Neural cell (in vitro differentiated cells): ENCODE results near the gene DDHD1. TPM values are rescaled to one million over a fixed set of nuclear protein-coding genes. Genes with fewer than 3 reads are reported as not detected.

ENCODE experiments used
- H2AFZ ChIP-seq: fragments of 200-600, 300-800 bp; sonication (generic), shearing (Covaris generic); 2 replicates; pipeline ENCODE4 v1.6.0; 2014; ENCODE audit warnings: low read depth, mild to moderate bottlenecking, antibody characterized with exemption, low read length, moderate library complexity
- H3F3A ChIP-seq: fragments of 200-600 bp; shearing (Covaris generic); 2 replicates; pipeline ENCODE4 v1.6.1; 2016; ENCODE audit warnings: mild to moderate bottlenecking, moderate library complexity, mixed read lengths, antibody characterized with exemption, low read length; ENCODE audit not compliant: insufficient read depth, poor library complexity, severe bottlenecking
- H3K27ac ChIP-seq: fragments of 200-600, 300-800 bp; sonication (generic), shearing (Covaris generic); 2 replicates; pipeline ENCODE4 v1.5.1; 2014; ENCODE audit warnings: mild to moderate bottlenecking, low read length, moderate library complexity
- H3K27me3 ChIP-seq: fragments of 300-800, 200-600 bp; sonication (generic), shearing (Covaris generic); 2 replicates; pipeline ENCODE4 v1.6.0; 2014; ENCODE audit warnings: mild to moderate bottlenecking, low read depth, low read length, moderate library complexity; ENCODE audit not compliant: insufficient read depth
- H3K36me3 ChIP-seq: fragments of 300-800, 200-600 bp; sonication (generic), shearing (Covaris generic); 2 replicates; pipeline ENCODE4 v1.5.1; 2014; ENCODE audit warnings: mild to moderate bottlenecking, antibody characterized with exemption, low read length, moderate library complexity; ENCODE audit not compliant: insufficient read depth
- H3K4me2 ChIP-seq: fragments of 300-800, 200-600 bp; sonication (generic), shearing (Covaris generic); 2 replicates; pipeline ENCODE4 v1.6.0; 2014; ENCODE audit warnings: mild to moderate bottlenecking, low read length
- H3K4me3 ChIP-seq: fragments of 300-800, 200-600 bp; sonication (generic), shearing (Covaris generic); 2 replicates; pipeline ENCODE4 v1.5.1; 2014; ENCODE audit warnings: mild to moderate bottlenecking, low read length, moderate library complexity
- H3K79me2 ChIP-seq: fragments of 200-600 bp; shearing (Covaris generic); replicated peaks from 2 replicates; pipeline ENCODE4 v1.6.0; 2014; ENCODE audit warnings: mild to moderate bottlenecking, low read length, moderate library complexity; ENCODE audit not compliant: insufficient read depth
- H3K9ac ChIP-seq: fragments of 300-800, 200-600 bp; sonication (generic), shearing (Covaris generic); 2 replicates; pipeline ENCODE4 v1.6.1; 2016; ENCODE audit warnings: mild to moderate bottlenecking, low read length, mixed read lengths
- H3K9me2 ChIP-seq: fragments of 200-600 bp; shearing (Covaris generic); 2 replicates; pipeline ENCODE4 v1.6.1; 2016; ENCODE audit warnings: mild to moderate bottlenecking, low read length, mixed read lengths; ENCODE audit not compliant: insufficient read depth
- H3K9me3 ChIP-seq: fragments of 200-600, 300-800 bp; sonication (generic), shearing (Covaris generic); 2 replicates; pipeline ENCODE4 v1.6.1; 2016; ENCODE audit warnings: mild to moderate bottlenecking, mixed run types, low read length, moderate library complexity, mixed read lengths
- H4K20me1 ChIP-seq: fragments of 200-600 bp; shearing (Covaris generic); 2 replicates; pipeline ENCODE4 v1.6.1; 2016; ENCODE audit warnings: mild to moderate bottlenecking, mixed run types; ENCODE audit not compliant: insufficient read depth
- EP300 ChIP-seq: fragments of 450-650 bp; conservative IDR thresholded peaks from 2 replicates; pipeline ENCODE4 v1.6.1; 2014; ENCODE audit warnings: antibody characterized with exemption, mild to moderate bottlenecking, moderate library complexity; ENCODE audit not compliant: poor library complexity, severe bottlenecking
- EZH2 ChIP-seq: fragments of 200-600, 300-800 bp; shearing (Covaris generic), sonication (generic); IDR thresholded peaks from 2 replicates; pipeline ENCODE4 v1.6.1; 2014; ENCODE audit warnings: antibody characterized with exemption, low read length, borderline replicate concordance, mild to moderate bottlenecking; ENCODE audit not compliant: insufficient read depth, poor library complexity, severe bottlenecking
- MXI1 ChIP-seq: fragments of 450-650 bp; conservative IDR thresholded peaks from 2 replicates; pipeline ENCODE4 v1.6.1; 2014; ENCODE audit warnings: antibody characterized with exemption, mild to moderate bottlenecking; ENCODE audit not compliant: poor library complexity, severe bottlenecking
- POLR2AphosphoS5 ChIP-seq: IDR thresholded peaks from 2 replicates; pipeline ENCODE4 v1.6.1; 2012
- RAD21 ChIP-seq: fragments of 450-650 bp; conservative IDR thresholded peaks from 2 replicates; pipeline ENCODE4 v1.6.1; 2014; ENCODE audit warnings: antibody characterized with exemption, mild to moderate bottlenecking, moderate library complexity
- REST ChIP-seq: IDR thresholded peaks from 2 replicates; pipeline ENCODE4 v1.6.1; 2012; ENCODE audit warnings: borderline replicate concordance
- SMC3 ChIP-seq: fragments of 450-650 bp; conservative IDR thresholded peaks from 2 replicates; pipeline ENCODE4 v1.6.1; 2014; ENCODE audit warnings: antibody characterized with exemption, mild to moderate bottlenecking, moderate library complexity; ENCODE audit not compliant: poor library complexity
- TAF1 ChIP-seq: IDR thresholded peaks from 2 replicates; pipeline ENCODE4 v1.6.1; 2012; ENCODE audit warnings: low read depth
- polyA plus RNA-seq: library from polyadenylated mRNA; depleted of rRNA; stranded (reverse); fragments of >200 nt; gene quantifications from 2 replicates; pipeline ENCODE4 v1.2.3, GENCODE V29; 2014
- TF ChIP-seq, protein P1 (sequence below): fragments of 450-650 bp; IDR thresholded peaks from 2 replicates; pipeline ENCODE4 v1.5.1; 2014; ENCODE audit warnings: antibody characterized with exemption, mild to moderate bottlenecking, moderate library complexity; ENCODE audit not compliant: poor library complexity, severe bottlenecking

Gene DDHD1
- polyA plus RNA-seq, 1 donor from 2014 or later = 13.9 TPM

GRCh38 chr14:53027562-53027961 lies 125.6 kb downstream of the DDHD1 start:
- Histone ChIP-seq H2AFZ (no peak overlapping the region), H3K4me2 (no peak overlapping the region), H3K9me2 (no peaks in the 10 kb centered on the region), H3K79me2 (no peaks in the 10 kb centered on the region), H3K4me3 (no peak overlapping the region), H3K9me3 (no peaks in the 10 kb centered on the region), H3K36me3 (no peaks in the 10 kb centered on the region), H3K9ac (no peak overlapping the region), H3F3A (no peaks in the 10 kb centered on the region), H4K20me1 (no peaks in the 10 kb centered on the region), H3K27me3 (no peaks in the 10 kb centered on the region), H3K27ac (no peak overlapping the region)
- TF ChIP-seq EP300 (no peak), TAF1 (no peak), SMC3 (no peak), EZH2 (no peak), RAD21 (no peak), REST (no peak), POLR2AphosphoS5 (no peak), MXI1 (no peak)
- TF ChIP-seq, protein P1, sequence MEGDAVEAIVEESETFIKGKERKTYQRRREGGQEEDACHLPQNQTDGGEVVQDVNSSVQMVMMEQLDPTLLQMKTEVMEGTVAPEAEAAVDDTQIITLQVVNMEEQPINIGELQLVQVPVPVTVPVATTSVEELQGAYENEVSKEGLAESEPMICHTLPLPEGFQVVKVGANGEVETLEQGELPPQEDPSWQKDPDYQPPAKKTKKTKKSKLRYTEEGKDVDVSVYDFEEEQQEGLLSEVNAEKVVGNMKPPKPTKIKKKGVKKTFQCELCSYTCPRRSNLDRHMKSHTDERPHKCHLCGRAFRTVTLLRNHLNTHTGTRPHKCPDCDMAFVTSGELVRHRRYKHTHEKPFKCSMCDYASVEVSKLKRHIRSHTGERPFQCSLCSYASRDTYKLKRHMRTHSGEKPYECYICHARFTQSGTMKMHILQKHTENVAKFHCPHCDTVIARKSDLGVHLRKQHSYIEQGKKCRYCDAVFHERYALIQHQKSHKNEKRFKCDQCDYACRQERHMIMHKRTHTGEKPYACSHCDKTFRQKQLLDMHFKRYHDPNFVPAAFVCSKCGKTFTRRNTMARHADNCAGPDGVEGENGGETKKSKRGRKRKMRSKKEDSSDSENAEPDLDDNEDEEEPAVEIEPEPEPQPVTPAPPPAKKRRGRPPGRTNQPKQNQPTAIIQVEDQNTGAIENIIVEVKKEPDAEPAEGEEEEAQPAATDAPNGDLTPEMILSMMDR = no peak

DNA sequence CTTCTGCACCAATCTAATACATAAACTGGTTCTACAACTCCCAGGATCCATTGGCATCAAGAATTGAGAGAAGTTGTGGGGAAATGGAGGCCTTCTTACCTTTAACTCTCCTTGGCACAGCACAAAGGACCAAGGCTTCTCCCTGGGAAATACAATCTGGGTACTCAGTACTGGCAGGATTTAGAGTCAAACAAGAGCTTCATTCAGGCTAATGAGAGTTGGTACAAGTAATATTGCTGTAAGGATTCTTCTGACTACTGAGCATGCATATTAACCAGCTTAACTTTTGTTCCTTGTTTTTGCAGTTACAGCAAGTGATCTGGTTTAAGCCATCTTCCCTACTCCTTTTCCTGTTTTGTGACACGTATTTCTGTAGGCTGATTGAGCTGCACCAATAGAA lies 126.1 kb downstream of the DDHD1 start:
- H3K36me3 ChIP-seq = no peaks in the 10 kb centered on the region
- H3K4me2 ChIP-seq = no peak overlapping the region
- no peak overlapping the region for H3K4me3 ChIP-seq
- TF ChIP-seq MXI1 (no peak), REST (no peak), TAF1 (no peak)
- TF ChIP-seq, protein P1 = no peak
- H3K27ac ChIP-seq = no peak overlapping the region
- no peak overlapping the region for H3K9ac ChIP-seq
- H3K79me2 ChIP-seq = no peaks in the 10 kb centered on the region
- no peaks in the 10 kb centered on the region for H4K20me1 ChIP-seq
- H3K27me3 ChIP-seq = no peaks in the 10 kb centered on the region
- H3K9me3 ChIP-seq = no peaks in the 10 kb centered on the region
- no peaks in the 10 kb centered on the region for H3K9me2 ChIP-seq
- H3F3A ChIP-seq = no peaks in the 10 kb centered on the region
- H2AFZ ChIP-seq = no peak overlapping the region
